Esophagus muscularis mucosa (tissue), 4 donors: ENCODE results near the gene SORL1-AS1.

Source experiments
- DNase-seq: peaks from one replicate; pipeline ENCODE4 v3.0.0-alpha.2; 2017; ENCODE audit errors: extremely low spot score
- H3K27ac ChIP-seq, 4 donors: fragments of 200-600 bp; sonication (generic); replicated peaks in 1 of 4; 1 replicate in 3 of 4; 2 replicates in 1 of 4; pipeline ENCODE4 v1.5.1; 2016 to 2019; ENCODE audit warnings: mild to moderate bottlenecking in 1 of 4
- H3K27me3 ChIP-seq, 4 donors: fragments of 200-600 bp; sonication (generic); one replicate each; pipeline versions ENCODE4 v1.5.1 to v1.6.0; 2016 to 2019
- H3K36me3 ChIP-seq, 4 donors: fragments of 200-600 bp; sonication (generic); one replicate each; pipeline ENCODE4 v1.5.1; 2016 to 2019
- H3K4me1 ChIP-seq, 4 donors: fragments of 200-600 bp; sonication (generic); one replicate each; pipeline ENCODE4 v1.5.1; 2016 to 2019
- H3K4me3 ChIP-seq, 4 donors: fragments of 200-600 bp; sonication (generic); 1 replicate in 2 of 4; 2 replicates in 2 of 4; pipeline ENCODE4 v1.5.1; 2016 to 2019; ENCODE audit warnings: mild to moderate bottlenecking in 4 of 4, moderate library complexity in 1 of 4
- H3K9me3 ChIP-seq, 4 donors: fragments of 200-600 bp; sonication (generic); 1 replicate in 3 of 4; 2 replicates in 1 of 4; pipeline ENCODE4 v1.5.1; 2016 to 2019
- CTCF ChIP-seq, 3 experiments: fragments of 200-600 bp in 2 of 3; fragments of 450-650 bp in 1 of 3; sonication (generic) in 2 of 3; IDR thresholded peaks; one replicate each; pipeline ENCODE4 v1.5.1; 2017 to 2019; ENCODE audit warnings: antibody characterized with exemption in 3 of 3, mild to moderate bottlenecking in 2 of 3, moderate library complexity in 1 of 3
- EP300 ChIP-seq: sonication (generic); formaldehyde crosslinking; IDR thresholded peaks from one replicate; pipeline ENCODE4 v1.6.1; 2017; ENCODE audit warnings: antibody characterized with exemption
- POLR2A ChIP-seq: fragments of 450-650 bp; IDR thresholded peaks from one replicate; pipeline ENCODE4 v1.6.1; 2017; ENCODE audit warnings: antibody characterized with exemption, moderate library complexity, mild to moderate bottlenecking, low read depth
- POLR2AphosphoS5 ChIP-seq, 2 donors: sonication (generic); formaldehyde crosslinking; IDR thresholded peaks; one replicate each; pipeline ENCODE4 v1.6.1; 2017; ENCODE audit warnings: antibody characterized with exemption in 2 of 2
- WGBS: methylation state at CpG from one replicate; pipeline ENCODE4 v1.1.5; 2018; 5-methylcytosine and 5-hydroxymethylcytosine counted together
- intact Hi-C: fragments of 100-400 bp; cut with DNase I; formaldehyde crosslinking; loops from one replicate; pipeline ENCODE4 v1.15.1; 2023

SORL1-AS1 gene

GRCh38 chr11:121448431-121448941, 4.3 kb downstream of the SORL1-AS1 start:
- no peaks in the 10 kb centered on the region for H3K9me3 ChIP-seq
- peaks cover 0 to 13% (median 0%) of the 10 kb centered on the region in 4 donors for H3K27me3 ChIP-seq
- intact Hi-C loops = loop anchor here (10.0 kb wide), 1 partner anchor 124 kb away; no protein-coding TSS in a partner anchor
- peaks cover 4 to 21% (median 20%) of the 10 kb centered on the region in 4 donors for H3K4me1 ChIP-seq
- TF ChIP-seq CTCF (IDR thresholded peaks at IDR 0.05) (no peak), EP300 (no peak), POLR2AphosphoS5 (IDR thresholded peaks at IDR 0.05) (no peak)
- H3K27ac ChIP-seq = no peak overlapping the region
- no peak overlapping the region for H3K4me3 ChIP-seq
- 84% methylated on average over 3 of the region's 3 CpGs for whole genome bisulfite sequencing
- no peaks in the 10 kb centered on the region for H3K36me3 ChIP-seq
- DNase-seq = no peak

- Histone ChIP-seq H3K27ac (no peak overlapping the region), H3K4me1 (peaks cover 3 to 16% (median 16%) of the 10 kb centered on the region in 4 donors), H3K9me3 (no peaks in the 10 kb centered on the region), H3K4me3 (no peak overlapping the region), H3K27me3 (peaks cover 0 to 13% (median 0%) of the 10 kb centered on the region in 4 donors), H3K36me3 (no peaks in the 10 kb centered on the region)
- TF ChIP-seq POLR2A (no peak), EP300 (no peak), POLR2AphosphoS5 (IDR thresholded peaks at IDR 0.05) (no peak), CTCF (IDR thresholded peaks at IDR 0.05) (no peak)
- intact Hi-C loops = loop anchor here (10.0 kb wide), 1 partner anchor 123 kb away; no protein-coding TSS in a partner anchor
- WGBS = 94% methylated on average over 4 of the region's 4 CpGs
- DNase-seq = no peak
Measured at GRCh38 chr11:121448011-121448410, 4.8 kb downstream of the SORL1-AS1 start.

- 31% methylated on average over 4 of the region's 4 CpGs for WGBS
- no peak for DNase-seq
- Histone ChIP-seq H3K4me3 (no peak overlapping the region), H3K27me3 (peaks cover 0 to 6% (median 0%) of the 10 kb centered on the region in 4 donors), H3K27ac (no peak overlapping the region), H3K4me1 (peaks cover 0 to 11% (median 6%) of the 10 kb centered on the region in 4 donors), H3K9me3 (no peaks in the 10 kb centered on the region), H3K36me3 (no peaks in the 10 kb centered on the region)
- intact Hi-C loops = loop anchor here (10.0 kb wide), 1 partner anchor 122 kb away; no protein-coding TSS in a partner anchor
- TF ChIP-seq EP300 = no peak
- peak; percentile 4 to 10 (median 9) for TF ChIP-seq CTCF (IDR thresholded peaks at IDR 0.05)
Measured at GRCh38 chr11:121446752-121447156, 6.0 kb downstream of the SORL1-AS1 start.

GRCh38 chr11:121445071-121445768, 7.5 kb downstream of the SORL1-AS1 start:
- intact Hi-C loops = loop anchor here (10.0 kb wide), 1 partner anchor 120 kb away; no protein-coding TSS in a partner anchor
- TF ChIP-seq POLR2A (no peak), CTCF (IDR thresholded peaks at IDR 0.05) (no peak), EP300 (no peak), POLR2AphosphoS5 (IDR thresholded peaks at IDR 0.05) (no peak)

More at GRCh38 chr11:121445071-121445768, 7.5 kb downstream of the SORL1-AS1 start:
- WGBS = 86% methylated on average over 14 of the region's 14 CpGs
- Histone ChIP-seq H3K27me3 (no peaks in the 10 kb centered on the region), H3K4me1 (peaks cover 0 to 7% (median 0%) of the 10 kb centered on the region in 4 donors), H3K27ac (no peak overlapping the region), H3K9me3 (no peaks in the 10 kb centered on the region), H3K4me3 (no peak overlapping the region), H3K36me3 (no peaks in the 10 kb centered on the region)
- no peak for DNase-seq
